EH (cell line): ENCODE data around the gene ARMC9.
A peak's percentile ranks its signal among the peaks of the same experiment; 100 is the strongest.
"Not testable (repeated sequence)": the region's sequence is repeated elsewhere in the genome, so short reads cannot be mapped to it uniquely, and the experiment has no call there.

Experiments
- DNase-seq: peaks from one replicate; pipeline ENCODE4 v3.0.0-alpha.2; 2015; ENCODE audit warnings: low read depth

The ARMC9 gene

GRCh38 chr2:231244382-231245248 is 46.2 kb downstream of the ARMC9 start:
- DNase-seq = no peak

- DNase-seq = no peak
These were observed 47.0 kb downstream of the ARMC9 start for GRCh38 chr2:231245249-231246094.

GRCh38 chr2:231246171-231246842 is 47.9 kb downstream of the ARMC9 start:
- no peak for DNase-seq

GRCh38 chr2:231250146-231250545 is 51.7 kb downstream of the ARMC9 start:
- DNase-seq = peak; percentile 81

- DNase-seq = no peak
These were observed 52.3 kb downstream of the ARMC9 start for GRCh38 chr2:231250698-231251097.

- not testable (repeated sequence) for DNase-seq
These were observed 54.9 kb downstream of the ARMC9 start for GRCh38 chr2:231253292-231253691.

- no peak for DNase-seq
These were observed 58.1 kb downstream of the ARMC9 start for GRCh38 chr2:231256494-231256893.

GRCh38 chr2:231257763-231258162 is 59.3 kb downstream of the ARMC9 start:
- DNase-seq = no peak

GRCh38 chr2:231258701-231259100 is 60.3 kb downstream of the ARMC9 start:
- DNase-seq = no peak

- no peak for DNase-seq
These were observed 60.7 kb downstream of the ARMC9 start for GRCh38 chr2:231259104-231259503.

GRCh38 chr2:231260442-231261208 is 62.2 kb downstream of the ARMC9 start:
- peak; percentile 40 for DNase-seq

- DNase-seq = no peak
These were observed 64.8 kb downstream of the ARMC9 start for GRCh38 chr2:231263118-231263831.

- DNase-seq = no peak
These were observed 72.0 kb downstream of the ARMC9 start for GRCh38 chr2:231270221-231271114.

GRCh38 chr2:231272991-231273390 is 74.6 kb downstream of the ARMC9 start:
- no peak for DNase-seq

- DNase-seq = no peak
These were observed 78.6 kb downstream of the ARMC9 start for GRCh38 chr2:231276987-231277386.

GRCh38 chr2:231277962-231278361 is 79.5 kb downstream of the ARMC9 start:
- no peak for DNase-seq

- DNase-seq = no peak
These were observed 80.4 kb downstream of the ARMC9 start for GRCh38 chr2:231278868-231279267.

- no peak for DNase-seq
These were observed 82.4 kb downstream of the ARMC9 start for GRCh38 chr2:231280846-231281245.

- DNase-seq = no peak
These were observed 85.9 kb downstream of the ARMC9 start for GRCh38 chr2:231284296-231284695.

- no peak for DNase-seq
These were observed 88.5 kb downstream of the ARMC9 start for GRCh38 chr2:231286964-231287363.
